Stomach (tissue), 9 donors: Measurements from ENCODE around the gene PLEKHS1. TPM values are rescaled to one million over a fixed set of nuclear protein-coding genes. Genes with fewer than 3 reads are reported as not detected.
A peak's percentile ranks its signal among the peaks of the same experiment; 100 is the strongest.

Source experiments
- DNase-seq, 2 donors: peaks; one replicate each; pipeline versions ENCODE4 v3.0.0 to v3.0.0-alpha.2; 2013 to 2019
- H3K27ac ChIP-seq, 5 donors: fragments of 200-600 bp in 4 of 5; sonication (generic) in 4 of 5; one replicate each; pipeline ENCODE4 v1.5.1; 2013 to 2019; ENCODE audit warnings: mild to moderate bottlenecking in 1 of 5, moderate library complexity in 1 of 5
- H3K27me3 ChIP-seq, 3 donors: fragments of 200-600 bp; sonication (generic); one replicate each; pipeline ENCODE4 v1.5.1; 2017 to 2019; ENCODE audit warnings: mixed run types in 1 of 3
- H3K36me3 ChIP-seq, 4 donors: fragments of 200-600 bp; sonication (generic); 1 replicate in 3 of 4; 2 replicates in 1 of 4; pipeline ENCODE4 v1.5.1; 2016 to 2019
- H3K4me1 ChIP-seq, 4 donors: fragments of 200-600 bp; sonication (generic); one replicate each; pipeline ENCODE4 v1.5.1; 2016 to 2019
- H3K4me3 ChIP-seq, 4 donors: fragments of 200-600 bp; sonication (generic) in 3 of 4; one replicate each; pipeline ENCODE4 v1.5.1; 2016 to 2019; ENCODE audit warnings: mild to moderate bottlenecking in 1 of 4
- H3K9me3 ChIP-seq, 4 donors: fragments of 200-600 bp; sonication (generic); one replicate each; pipeline ENCODE4 v1.5.1; 2016 to 2019
- CTCF ChIP-seq, 7 experiments: fragments of 450-650 bp in 4 of 7; fragments of 200-600 bp in 3 of 7; sonication (generic) in 3 of 7; IDR thresholded peaks; one replicate each; pipeline ENCODE4 v1.5.1; 2016 to 2019; ENCODE audit warnings: antibody characterized with exemption in 7 of 7, control low read depth in 2 of 7, mild to moderate bottlenecking in 1 of 7
- EP300 ChIP-seq: sonication (generic); formaldehyde crosslinking; IDR thresholded peaks from one replicate; pipeline ENCODE4 v1.6.1; 2017; ENCODE audit warnings: antibody characterized with exemption
- POLR2A ChIP-seq, 4 donors: fragments of 450-650 bp; IDR thresholded peaks; one replicate each; pipeline ENCODE4 v1.6.1; 2016; ENCODE audit warnings: antibody characterized with exemption in 4 of 4, control low read depth in 2 of 4, mild to moderate bottlenecking in 1 of 4, moderate library complexity in 1 of 4
- POLR2AphosphoS5 ChIP-seq, 3 donors: sonication (generic); formaldehyde crosslinking; IDR thresholded peaks; one replicate each; pipeline ENCODE4 v1.6.1; 2016; ENCODE audit warnings: antibody characterized with exemption in 3 of 3
- WGBS, 5 donors: extraction: QIAGEN DNeasy Blood & Tissue Kit in 3 of 5; methylation state at CpG; one replicate each; pipeline versions ENCODE4 v1.1.5 to v1.1.7; 2013 to 2018; 5-methylcytosine and 5-hydroxymethylcytosine counted together
- intact Hi-C: fragments of 100-400 bp; cut with DNase I; formaldehyde crosslinking; loops from one replicate; pipeline ENCODE4 v1.15.1; 2023; ENCODE audit warnings: low total_unique reads
- polyA plus RNA-seq, 3 donors: library from polyadenylated mRNA; stranded (reverse); fragments of 200-250 nt; gene quantifications; one replicate each; pipeline ENCODE4 v1.2.3, GENCODE V29; 2013
- total RNA-seq, 5 donors: library from RNA; depleted of rRNA; stranded (reverse); fragments of >200 nt; gene quantifications; one replicate each; pipeline versions ENCODE4 v1.1.0 to v1.2.3, GENCODE V29; 2014 to 2016
- donor health status: healthy with polysubstance abuse.
- donor health status: Bipolar disorder and iron deficiency.
- donor health status: healthy.

Gene PLEKHS1
- total and polyA plus RNA-seq, 8 donors = 0.46 to 2.9 (median 1.7) TPM; not detected in 1

- 71 to 93% (median 75%) methylated on average over 3 of the region's 3 CpGs for WGBS, 5 donors
- intact Hi-C loops = no loop called here
- TF ChIP-seq CTCF (IDR thresholded peaks at IDR 0.05) (peak in 2 of 7 experiments; percentile 20 to 27), POLR2AphosphoS5 (IDR thresholded peaks at IDR 0.05) (no peak)
- Histone ChIP-seq H3K9me3 (no peaks in the 10 kb centered on the region), H3K27me3 (no peaks in the 10 kb centered on the region), H3K4me1 (peaks cover 0 to 2% (median 0%) of the 10 kb centered on the region in 4 donors), H3K4me3 (no peak overlapping the region), H3K36me3 (no peaks in the 10 kb centered on the region), H3K27ac (no peak overlapping the region)
- no peak for DNase-seq
Observed at GRCh38 chr10:113780681-113781250, 29.3 kb downstream of the PLEKHS1 start.

- WGBS, 5 donors = 83 to 89% (median 84%) methylated on average over 14 of the region's 14 CpGs
- no peak for DNase-seq
Observed at GRCh38 chr10:113782367-113782766, 30.9 kb downstream of the PLEKHS1 start.

GRCh38 chr10:113782986-113783704 lies 31.7 kb downstream of the PLEKHS1 start:
- no peak for TF ChIP-seq CTCF (IDR thresholded peaks at IDR 0.05)
- TF ChIP-seq POLR2AphosphoS5 (IDR thresholded peaks at IDR 0.05) = no peak
- no peak for TF ChIP-seq EP300
- no peak for TF ChIP-seq POLR2A (IDR thresholded peaks at IDR 0.05)
- DNase-seq = no peak
- H3K4me3 ChIP-seq = no peak overlapping the region
- H3K36me3 ChIP-seq = no peaks in the 10 kb centered on the region
- H3K27me3 ChIP-seq = no peaks in the 10 kb centered on the region
- 61 to 83% (median 72%) methylated on average over 8 of the region's 8 CpGs for WGBS, 5 donors
- H3K27ac ChIP-seq = no peak overlapping the region
- H3K4me1 ChIP-seq = peaks cover 0 to 3% (median under 1%) of the 10 kb centered on the region in 4 donors
- intact Hi-C loops = no loop called here
- H3K9me3 ChIP-seq = no peaks in the 10 kb centered on the region

More at GRCh38 chr10:113782367-113782766, 30.9 kb downstream of the PLEKHS1 start:
- intact Hi-C loops = no loop called here
- no peak overlapping the region for H3K4me3 ChIP-seq
- TF ChIP-seq EP300 = no peak
- no peak for TF ChIP-seq POLR2AphosphoS5 (IDR thresholded peaks at IDR 0.05)
- TF ChIP-seq POLR2A (IDR thresholded peaks at IDR 0.05) = no peak
- no peak for TF ChIP-seq CTCF (IDR thresholded peaks at IDR 0.05)
- H3K27me3 ChIP-seq = no peaks in the 10 kb centered on the region
- H3K4me1 ChIP-seq = no peaks in the 10 kb centered on the region
- no peak overlapping the region for H3K27ac ChIP-seq
- H3K36me3 ChIP-seq = no peaks in the 10 kb centered on the region
- no peaks in the 10 kb centered on the region for H3K9me3 ChIP-seq

GRCh38 chr10:113788604-113789083 lies 37.2 kb downstream of the PLEKHS1 start:
- H3K27me3 ChIP-seq = no peaks in the 10 kb centered on the region
- H3K36me3 ChIP-seq = no peaks in the 10 kb centered on the region
- H3K27ac ChIP-seq = peak overlapping the region in 2 of 5 donors; percentile 39 to 61
- WGBS, 5 donors = 38 to 55% (median 45%) methylated on average over 9 of the region's 9 CpGs
- peak in 2 of 3 donors; percentile 23 to 52 for TF ChIP-seq POLR2AphosphoS5 (IDR thresholded peaks at IDR 0.05)
- no peak for TF ChIP-seq POLR2A (IDR thresholded peaks at IDR 0.05)
- no peak for TF ChIP-seq EP300
- H3K4me1 ChIP-seq = peaks cover 0 to 22% (median 4%) of the 10 kb centered on the region in 4 donors
- H3K9me3 ChIP-seq = no peaks in the 10 kb centered on the region
- no peak overlapping the region for H3K4me3 ChIP-seq
- DNase-seq = peak in 1 of 2 donors; percentile 51
- intact Hi-C loops = no loop called here
